Erythroblast (primary cell): ENCODE results near the gene PRKAR1B.

Experiments
- GATA1 ChIP-seq: IDR thresholded peaks from 2 replicates; pipeline ENCODE4 v1.6.1; 2011; ENCODE audit warnings: low read depth, mild to moderate bottlenecking, control low read depth, low read length, moderate library complexity
- POLR2A ChIP-seq: IDR thresholded peaks from 2 replicates; pipeline ENCODE4 v1.6.1; 2011; ENCODE audit warnings: mild to moderate bottlenecking, low read length

- TF ChIP-seq POLR2A = no peak
- TF ChIP-seq GATA1 = no peak
Measured at GRCh38 chr7:569071-569855, 157.8 kb downstream of the PRKAR1B start.
